Measurements from ENCODE around the gene ZNF526. TPM values are rescaled to one million over a fixed set of nuclear protein-coding genes. Genes with fewer than 3 reads are reported as not detected.

Gene ZNF526
- total and polyA plus RNA-seq, 2 donors (not counting 1 experiment from before 2014, with no cell fraction given), result 4.9 to 21.3 TPM

- ChIA-PET POLR2A (no interaction called here), CTCF (no interaction called here)
- 95% methylated on average over 16 of the region's 16 CpGs for whole genome bisulfite sequencing (ENCODE audit: insufficient coverage)
- Mint-ChIP-seq H3K27ac (no peak overlapping the region), H3K27me3 (peaks cover 5% of the 10 kb centered on the region), H3K4me1 (peaks cover under 1% of the 10 kb centered on the region), H3K4me3 (no peak overlapping the region), H3K9me3 (ENCODE audit: insufficient read depth) (no peaks in the 10 kb centered on the region)
- DNase-seq (no peak), ATAC-seq (ENCODE audit: low read depth) (no peak)
- no peak overlapping the region for H3K27ac ChIP-seq (ENCODE audit: low read length in 2 of 2)
- no peaks in the 10 kb centered on the region for H3K9me3 ChIP-seq (ENCODE audit: control extremely low read depth in 1 of 3, control insufficient read depth in 2 of 3, insufficient read depth in 1 of 3, low read length in 2 of 3)
- no peak overlapping the region for H3K4me3 ChIP-seq (ENCODE audit: control extremely low read depth in 1 of 5, extremely low read depth in 1 of 5, insufficient read depth in 1 of 5, low read depth in 2 of 5, low read length in 4 of 5)
- no peaks in the 10 kb centered on the region for H3K79me2 ChIP-seq (ENCODE audit: control insufficient read depth, insufficient read depth, low read length)
- intact Hi-C loops (cut with micrococcal nuclease), result no loop called here
- H3K4me2 ChIP-seq (replicated peaks; ENCODE audit: low read depth, low read length, poor library complexity, severe bottlenecking), result no peak overlapping the region
- H3K36me3 ChIP-seq (replicated peaks in 1 of 2; ENCODE audit: control extremely low read depth in 1 of 2, control insufficient read depth in 1 of 2, extremely low read depth in 1 of 2, insufficient read depth in 2 of 2, low read length in 1 of 2), result no peaks in the 10 kb centered on the region
- H2AFZ ChIP-seq (ENCODE audit: insufficient read depth, low read depth, low read length, poor library complexity, severe bottlenecking), result no peak overlapping the region
- peaks cover 2 to 3% of the 10 kb centered on the region in 2 donors for H3K4me1 ChIP-seq (ENCODE audit: control insufficient read depth in 2 of 2, insufficient read depth in 2 of 2, low read length in 2 of 2)
- H3K9ac ChIP-seq (ENCODE audit: low read length), result no peak overlapping the region
- H3K27me3 ChIP-seq (replicated peaks in 1 of 4; ENCODE audit: control extremely low read depth in 1 of 4, control insufficient read depth in 3 of 4, insufficient read depth in 4 of 4, low read length in 3 of 4), result peaks cover 0 to 10% (median 4%) of the 10 kb centered on the region in 4 experiments
- H4K20me1 ChIP-seq (ENCODE audit: control insufficient read depth, insufficient read depth, low read length, poor library complexity, severe bottlenecking), result peaks cover under 1% of the 10 kb centered on the region
- TF ChIP-seq EZH2 (IDR thresholded peaks at IDR 0.05; ENCODE audit: borderline replicate concordance, insufficient read depth, low read depth, low read length, poor library complexity, severe bottlenecking) (no peak), CTCF (IDR thresholded peaks at IDR 0.05) (no peak)
Observed at GRCh38 chr19:42170715-42171114, 49.4 kb upstream of the ZNF526 start.

GRCh38 chr19:42172261-42172660 lies 47.9 kb upstream of the ZNF526 start:
- intact Hi-C loops (cut with micrococcal nuclease), result no loop called here
- 99% methylated on average over 6 of the region's 7 CpGs for WGBS (ENCODE audit: insufficient coverage)
- peaks cover 8% of the 10 kb centered on the region for H4K20me1 ChIP-seq (ENCODE audit: control insufficient read depth, insufficient read depth, low read length, poor library complexity, severe bottlenecking)
- H3K4me3 ChIP-seq (ENCODE audit: control extremely low read depth in 1 of 5, extremely low read depth in 1 of 5, insufficient read depth in 1 of 5, low read depth in 2 of 5, low read length in 4 of 5), result no peak overlapping the region
- Mint-ChIP-seq H3K9me3 (ENCODE audit: insufficient read depth) (no peaks in the 10 kb centered on the region), H3K4me1 (peaks cover 9% of the 10 kb centered on the region), H3K27me3 (peaks cover 12% of the 10 kb centered on the region), H3K4me3 (no peak overlapping the region), H3K27ac (no peak overlapping the region)
- H2AFZ ChIP-seq (ENCODE audit: insufficient read depth, low read depth, low read length, poor library complexity, severe bottlenecking), result no peak overlapping the region
- no peaks in the 10 kb centered on the region for H3K9me3 ChIP-seq (ENCODE audit: control extremely low read depth in 1 of 3, control insufficient read depth in 2 of 3, insufficient read depth in 1 of 3, low read length in 2 of 3)
- H3K4me2 ChIP-seq (replicated peaks; ENCODE audit: low read depth, low read length, poor library complexity, severe bottlenecking), result no peak overlapping the region
- H3K27ac ChIP-seq (ENCODE audit: low read length in 2 of 2), result no peak overlapping the region
- H3K79me2 ChIP-seq (ENCODE audit: control insufficient read depth, insufficient read depth, low read length), result peaks cover under 1% of the 10 kb centered on the region
- no peaks in the 10 kb centered on the region for H3K36me3 ChIP-seq (replicated peaks in 1 of 2; ENCODE audit: control extremely low read depth in 1 of 2, control insufficient read depth in 1 of 2, extremely low read depth in 1 of 2, insufficient read depth in 2 of 2, low read length in 1 of 2)
- ATAC-seq (ENCODE audit: low read depth) (no peak), DNase-seq (no peak)
- CTCF ChIA-PET, result interaction anchor here (1.1 kb wide), 1 partner anchor 13 kb away, joined by 3 read pairs; no protein-coding TSS in a partner anchor
- H3K9ac ChIP-seq (ENCODE audit: low read length), result no peak overlapping the region
- H3K4me1 ChIP-seq (ENCODE audit: control insufficient read depth in 2 of 2, insufficient read depth in 2 of 2, low read length in 2 of 2), result peaks cover 10 to 12% of the 10 kb centered on the region in 2 donors
- POLR2A ChIA-PET, result no interaction called here
- H3K27me3 ChIP-seq (replicated peaks in 1 of 4; ENCODE audit: control extremely low read depth in 1 of 4, control insufficient read depth in 3 of 4, insufficient read depth in 4 of 4, low read length in 3 of 4), result peaks cover 0 to 14% (median 8%) of the 10 kb centered on the region in 4 experiments
- TF ChIP-seq EZH2 (IDR thresholded peaks at IDR 0.05; ENCODE audit: borderline replicate concordance, insufficient read depth, low read depth, low read length, poor library complexity, severe bottlenecking) (no peak), CTCF (IDR thresholded peaks at IDR 0.05) (no peak)

Data from B cell (primary cell).